GM18526 (cell line): ENCODE data around the gene CYFIP2.

ENCODE experiments used
- POLR2A ChIP-seq: IDR thresholded peaks from 3 replicates; pipeline ENCODE4 v1.6.1; 2011; ENCODE audit not compliant: insufficient read length; ENCODE audit errors: extremely low read depth

CYFIP2 gene

DNA sequence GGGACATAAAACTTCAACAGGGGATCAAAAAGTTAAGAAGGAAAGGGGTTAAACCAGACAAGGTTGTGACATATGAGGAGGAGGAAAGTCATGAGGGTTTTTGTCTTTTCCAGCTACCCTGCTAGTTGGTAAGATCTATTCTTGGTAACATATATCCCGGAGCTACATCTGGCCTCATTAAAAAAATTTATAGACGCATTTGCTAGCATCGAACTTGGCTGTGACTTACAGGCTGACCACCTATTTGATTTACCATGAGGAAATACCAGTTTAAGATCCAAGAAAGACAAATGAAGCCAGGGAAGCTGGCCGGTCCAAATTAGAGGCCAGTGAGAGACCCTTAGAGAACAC is 106.5 kb downstream of the CYFIP2 start:
- TF ChIP-seq POLR2A, result no peak

DNA sequence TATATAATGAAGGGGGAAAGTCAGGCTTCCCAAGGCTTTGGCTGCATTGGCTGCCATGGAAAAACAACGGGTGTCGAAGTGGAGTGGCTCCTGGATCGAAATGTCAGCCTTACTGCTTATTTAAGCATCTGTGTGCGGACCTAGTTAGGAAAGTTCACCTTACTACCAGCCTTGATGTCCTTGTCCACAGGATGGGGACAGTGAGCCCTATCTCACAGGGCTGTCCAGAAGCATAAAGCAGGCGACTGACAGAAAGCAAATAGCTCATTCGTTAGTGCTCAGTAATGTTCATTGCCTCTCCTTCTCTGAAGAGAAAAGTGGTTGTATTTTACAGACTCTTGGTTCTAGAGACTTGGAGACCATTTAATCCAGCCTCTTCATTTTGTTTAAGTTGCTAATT is 112.6 kb downstream of the CYFIP2 start:
- TF ChIP-seq POLR2A, result no peak

DNA sequence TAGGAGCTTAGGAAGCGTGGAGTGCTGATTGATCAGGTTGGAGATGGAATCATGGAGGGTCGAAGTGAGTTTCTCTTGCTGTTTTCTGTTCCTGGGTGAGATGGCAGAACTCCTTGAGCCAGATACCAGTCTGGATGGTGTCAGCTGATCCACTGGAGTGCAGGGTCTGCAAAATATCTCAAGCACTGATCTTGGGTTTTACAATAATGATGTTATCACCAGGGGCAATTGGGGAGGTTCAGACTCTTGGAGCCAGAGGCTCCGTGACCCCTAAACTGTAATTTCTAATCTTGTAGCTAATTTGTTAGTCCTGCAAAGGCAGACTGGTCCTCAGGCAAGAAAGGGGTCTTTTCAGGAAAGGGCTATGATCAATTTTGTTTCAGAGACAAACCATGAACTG is 114.1 kb downstream of the CYFIP2 start:
- no peak for TF ChIP-seq POLR2A

DNA sequence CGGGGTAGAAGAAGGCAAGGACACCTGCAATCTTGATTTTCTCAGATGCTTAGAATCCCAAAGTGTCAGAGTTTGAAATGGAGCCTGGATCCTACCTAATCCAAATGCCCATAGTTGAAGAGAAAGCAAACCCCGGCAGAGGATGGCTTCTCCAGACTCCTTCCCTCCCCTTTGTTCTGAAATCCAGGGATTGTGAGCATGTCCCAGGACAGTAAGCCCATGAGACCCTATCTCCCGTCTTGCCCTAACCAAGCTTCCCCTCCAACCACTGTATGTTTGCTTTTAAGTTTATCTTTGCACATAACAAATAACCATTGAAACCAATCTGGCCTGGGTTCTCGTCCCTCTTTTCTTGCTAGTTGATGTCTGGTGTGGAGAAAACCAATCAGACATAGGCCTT is 115.8 kb downstream of the CYFIP2 start:
- no peak for TF ChIP-seq POLR2A

DNA sequence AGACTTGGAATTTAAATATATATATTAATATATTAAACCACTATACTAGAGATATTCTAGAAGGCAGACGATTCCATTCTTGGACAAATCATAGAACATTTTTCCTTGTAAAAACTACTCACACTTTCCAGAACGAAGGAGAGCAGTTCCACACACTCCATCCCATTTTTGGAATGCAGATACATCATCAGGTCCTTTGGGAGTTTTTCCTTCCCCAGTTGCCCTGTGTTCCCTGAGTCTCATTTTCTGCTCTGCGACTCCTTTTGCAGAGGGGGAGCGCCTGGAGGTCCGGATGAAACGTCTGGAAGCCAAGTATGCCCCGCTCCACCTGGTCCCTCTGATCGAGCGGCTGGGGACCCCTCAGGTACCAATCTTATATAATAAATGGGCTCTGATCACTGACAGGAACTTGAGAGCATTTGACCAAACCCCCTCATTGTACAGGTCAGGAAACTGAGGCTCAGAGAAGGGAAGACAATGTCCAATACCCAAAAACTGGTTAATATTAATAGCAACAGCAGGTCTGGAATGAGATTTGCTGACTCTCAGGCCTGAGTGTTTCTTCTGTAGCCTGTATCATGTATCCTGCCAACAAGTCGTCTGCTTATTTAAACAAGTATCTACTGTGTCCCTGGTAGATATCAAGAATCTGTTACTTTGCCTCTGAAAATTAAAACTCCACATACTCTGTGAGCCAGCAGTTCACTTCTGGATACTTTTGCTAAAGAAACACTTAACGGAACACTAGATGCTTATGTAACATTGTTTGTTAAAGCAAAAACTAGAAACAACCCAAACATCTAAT is 117.3 kb downstream of the CYFIP2 start:
- TF ChIP-seq POLR2A, result no peak

DNA sequence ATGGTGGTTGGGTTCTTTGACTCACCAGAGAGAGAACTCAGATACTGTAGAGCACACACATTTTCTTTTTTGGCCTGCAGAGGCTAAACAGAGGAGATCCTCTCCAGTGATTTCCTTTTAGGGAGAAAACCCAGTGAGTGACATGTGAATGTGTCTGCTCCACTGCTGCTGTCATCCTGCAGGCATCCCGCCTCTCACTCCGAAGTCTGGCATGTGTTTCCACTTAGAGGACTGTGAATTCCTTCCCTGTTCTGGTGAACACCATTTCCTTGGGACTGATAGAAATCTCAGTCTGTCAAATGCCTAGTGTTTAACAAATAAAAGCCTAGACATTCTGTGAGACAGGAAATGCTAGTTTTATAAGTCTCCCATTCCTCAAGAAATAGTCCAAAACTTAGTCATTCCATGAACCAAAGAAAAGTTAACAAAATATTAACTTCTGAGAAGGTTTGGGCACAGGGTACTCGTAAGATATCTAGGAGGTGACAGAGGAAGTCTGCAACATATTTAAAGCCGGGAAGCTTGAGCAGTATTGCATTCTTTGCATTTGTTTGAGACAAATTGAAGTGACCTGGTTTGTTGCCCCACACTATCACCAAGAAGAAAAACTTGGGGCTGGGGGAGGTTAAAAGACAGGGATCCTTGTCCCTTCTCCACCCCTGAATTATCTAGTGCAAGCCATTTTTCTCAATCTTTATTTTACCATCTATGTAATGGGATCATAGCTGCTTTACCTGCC is 119.2 kb downstream of the CYFIP2 start:
- TF ChIP-seq POLR2A, result no peak

DNA sequence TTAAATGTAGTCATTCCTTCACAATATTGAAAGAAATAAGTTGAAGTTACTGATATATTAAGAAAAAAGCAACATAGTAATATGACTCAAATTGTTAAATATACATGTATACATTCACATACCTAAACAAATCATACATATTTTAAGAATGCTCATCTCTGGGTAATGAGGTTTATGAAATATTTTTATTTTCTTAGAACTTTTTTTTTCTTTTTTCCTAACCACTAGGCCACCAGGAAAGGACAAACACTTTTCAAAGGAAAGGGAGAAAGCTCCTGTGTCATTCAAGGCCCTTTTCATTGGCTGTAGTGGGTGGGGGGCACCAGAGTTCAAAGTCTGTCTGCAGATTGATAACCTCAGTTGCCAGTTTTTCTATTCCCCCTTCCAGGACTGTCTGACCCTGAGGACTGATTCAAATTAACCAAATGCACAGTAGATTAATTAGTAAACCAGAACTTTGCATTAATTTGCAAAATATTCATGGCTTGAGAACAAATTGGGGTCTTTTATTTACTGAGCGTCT is 121.2 kb downstream of the CYFIP2 start:
- TF ChIP-seq POLR2A, result no peak

DNA sequence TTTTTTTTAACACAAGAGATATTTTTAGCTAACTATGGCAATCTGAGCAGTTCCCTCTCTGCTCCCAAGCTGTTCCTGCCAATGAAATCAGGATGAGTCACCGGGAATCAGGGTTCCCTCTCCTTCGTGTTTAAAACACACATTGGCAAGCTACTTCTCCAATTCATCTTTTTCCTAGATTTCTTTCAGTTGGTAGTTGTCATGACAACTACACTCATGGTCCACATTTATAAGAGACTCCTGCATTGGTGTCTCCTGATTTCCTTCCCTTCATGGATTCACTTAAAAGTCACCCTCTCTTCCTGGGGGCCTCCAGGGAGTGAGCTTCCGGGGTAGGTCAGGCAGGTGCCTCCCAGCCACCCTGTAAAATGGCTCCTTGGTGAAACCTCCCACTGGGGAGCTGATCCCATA is 121.8 kb downstream of the CYFIP2 start:
- no peak for TF ChIP-seq POLR2A

DNA sequence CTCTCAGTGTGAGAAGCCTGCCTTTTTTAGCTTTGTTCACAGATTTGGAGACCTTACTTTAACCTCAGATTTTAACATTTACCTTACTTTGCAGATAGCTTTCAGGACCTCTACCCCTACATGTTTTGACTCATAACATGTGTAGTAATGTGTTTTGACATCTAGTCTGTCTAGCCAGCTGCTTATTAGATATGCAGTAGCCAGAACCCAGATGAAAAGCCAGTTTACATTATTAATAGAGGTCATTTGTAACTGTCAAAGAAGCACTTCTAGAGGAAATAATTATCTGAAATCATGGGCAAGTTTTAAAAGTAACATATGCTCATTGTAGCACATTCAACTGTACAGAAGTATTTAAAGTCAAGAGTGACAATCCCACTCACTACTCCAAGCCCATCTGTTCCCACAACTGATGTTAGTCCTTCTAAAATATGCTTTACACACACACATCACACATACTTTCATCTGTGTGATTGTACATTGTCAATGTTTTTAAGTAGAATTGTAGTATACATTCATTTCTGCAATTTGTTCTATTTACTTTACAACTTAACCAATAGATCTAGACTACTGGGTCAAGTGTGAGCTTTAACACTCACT is 122.3 kb downstream of the CYFIP2 start:
- no peak for TF ChIP-seq POLR2A

DNA sequence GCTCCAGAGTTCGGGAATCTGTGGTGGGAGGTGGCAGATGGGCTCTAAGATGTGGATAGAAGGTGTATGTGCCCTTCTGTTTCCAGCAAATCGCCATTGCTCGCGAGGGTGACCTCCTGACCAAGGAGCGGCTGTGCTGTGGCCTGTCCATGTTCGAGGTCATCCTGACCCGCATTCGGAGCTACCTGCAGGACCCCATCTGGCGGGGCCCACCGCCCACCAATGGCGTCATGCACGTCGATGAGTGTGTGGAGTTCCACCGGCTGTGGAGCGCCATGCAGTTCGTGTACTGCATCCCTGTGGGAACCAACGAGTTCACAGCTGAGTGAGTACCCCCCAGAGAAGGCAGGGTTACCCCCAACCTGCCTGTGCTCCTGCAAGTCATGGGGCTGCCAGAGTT is 123.2 kb downstream of the CYFIP2 start:
- no peak for TF ChIP-seq POLR2A

DNA sequence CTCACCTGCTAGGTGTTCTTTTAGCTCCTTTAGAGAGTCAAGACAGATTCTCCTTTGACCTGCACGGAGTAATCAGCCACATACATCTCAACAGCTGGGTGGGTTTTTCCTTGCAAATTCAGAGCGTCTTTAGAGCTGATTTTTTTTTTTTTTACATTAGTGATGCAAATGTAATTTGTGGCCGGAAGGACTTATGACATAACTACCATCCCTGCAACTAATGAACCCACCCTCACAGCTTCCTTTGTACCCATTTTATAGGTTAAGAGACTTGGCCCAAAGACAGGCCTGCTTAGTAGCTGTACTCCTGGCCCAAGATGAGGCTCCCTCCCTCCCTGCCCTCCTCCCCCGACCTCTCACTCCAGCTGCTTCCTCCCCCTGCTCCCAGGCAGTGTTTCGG is 124.2 kb downstream of the CYFIP2 start:
- TF ChIP-seq POLR2A, result no peak

DNA sequence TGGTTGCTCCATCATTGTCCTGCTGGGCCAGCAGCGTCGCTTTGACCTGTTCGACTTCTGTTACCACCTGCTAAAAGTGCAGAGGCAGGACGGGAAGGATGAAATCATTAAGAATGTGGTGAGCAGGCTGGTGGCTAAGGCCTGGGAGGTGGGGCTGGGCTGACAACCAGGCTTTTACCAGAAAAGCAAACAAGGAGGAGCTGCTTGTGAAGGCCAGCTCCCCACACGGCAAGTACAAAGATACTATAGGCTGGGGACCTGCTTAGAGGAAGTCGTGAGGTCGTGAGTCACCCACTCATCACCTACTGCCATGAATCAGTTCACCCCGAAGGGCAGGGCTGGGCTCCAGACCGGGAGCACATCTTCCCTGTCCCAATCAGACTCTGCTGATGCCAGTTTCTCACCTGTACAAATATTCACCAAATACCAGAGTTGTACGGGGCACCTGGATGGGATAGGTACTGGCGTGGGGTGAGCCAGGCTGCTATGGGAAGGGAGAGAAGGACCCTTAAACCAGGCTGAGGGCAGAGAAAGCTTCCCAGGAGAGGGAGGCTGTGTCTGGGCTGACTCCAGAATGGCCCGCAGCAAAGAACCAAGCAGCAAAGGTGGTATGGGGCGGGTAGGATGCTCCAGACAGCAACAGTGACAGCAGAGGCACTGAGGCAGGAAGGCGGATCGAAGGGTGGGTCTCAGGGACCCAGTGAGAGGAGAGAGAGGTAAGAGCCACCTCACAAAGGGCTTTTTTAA is 124.8 kb downstream of the CYFIP2 start:
- no peak for TF ChIP-seq POLR2A

DNA sequence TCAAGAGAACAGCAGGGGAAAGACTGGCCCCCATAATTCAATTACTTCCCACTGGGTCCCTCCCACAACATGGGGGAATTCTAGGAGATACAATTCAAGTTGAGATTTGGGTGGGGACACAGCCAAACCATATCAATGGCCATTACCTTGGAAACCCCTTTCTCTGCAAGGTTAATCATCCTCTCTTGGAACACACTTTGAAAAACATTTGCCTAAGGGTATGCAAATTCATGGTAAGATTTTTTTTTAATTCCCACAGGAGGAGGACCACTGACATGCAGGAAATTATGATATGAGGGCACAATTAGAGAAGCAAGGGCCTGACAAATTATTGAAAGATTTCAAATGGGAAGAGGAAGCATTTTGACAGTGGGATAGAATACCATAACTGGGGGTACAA is 132.4 kb downstream of the CYFIP2 start:
- TF ChIP-seq POLR2A, result no peak

DNA sequence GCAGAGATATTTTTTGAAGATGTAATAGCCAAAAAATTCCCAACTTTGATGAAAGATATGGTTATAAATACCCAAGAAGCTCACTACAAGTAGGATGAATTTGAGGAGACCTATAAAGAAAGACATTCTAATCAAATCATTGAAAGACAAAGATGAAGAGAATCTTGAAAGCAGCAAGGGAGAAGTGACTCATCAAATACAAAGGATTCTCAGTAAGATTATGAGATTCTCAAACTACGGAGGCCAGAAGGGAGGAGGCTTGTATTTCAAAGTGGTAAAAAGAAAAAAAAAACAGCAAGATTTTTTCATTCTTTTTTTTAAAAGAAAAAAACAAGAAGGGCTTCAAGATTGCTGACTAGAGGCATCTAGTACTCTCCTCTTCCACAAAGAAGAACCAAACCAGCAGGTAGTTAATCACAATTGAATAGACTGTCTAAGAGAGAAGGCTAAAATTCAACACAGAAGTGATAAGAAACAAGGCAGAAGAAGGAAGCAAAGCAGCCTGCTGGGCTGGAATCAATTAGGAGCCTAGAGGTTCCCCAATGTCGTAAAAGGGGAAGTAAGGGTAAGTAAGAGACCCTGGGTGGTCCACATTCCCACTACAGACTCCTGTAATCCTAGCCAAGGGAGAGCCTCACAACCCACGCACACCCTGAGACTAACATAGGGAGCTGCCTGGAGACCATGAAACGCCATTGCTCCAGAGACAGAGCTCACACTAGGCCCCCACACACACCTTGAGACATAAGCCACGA is 135.0 kb downstream of the CYFIP2 start:
- TF ChIP-seq POLR2A, result no peak

DNA sequence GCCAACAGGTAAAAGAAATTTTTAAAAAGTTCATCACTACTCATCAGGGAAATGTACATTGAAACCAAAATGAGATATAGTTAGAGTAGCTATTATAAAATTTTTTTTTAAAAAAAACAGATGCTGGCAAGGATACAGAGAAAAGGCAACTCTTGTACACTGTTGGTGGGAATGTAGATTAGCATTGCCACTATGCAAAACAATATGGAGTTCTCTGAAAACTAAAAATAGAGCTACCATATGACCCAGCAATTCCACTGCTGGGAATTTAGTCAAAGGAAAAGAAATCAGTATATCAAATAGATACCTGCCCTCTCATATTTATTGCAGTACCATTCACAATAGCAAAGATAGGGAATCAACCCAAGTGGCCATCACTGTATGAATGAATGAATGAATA is 149.9 kb downstream of the CYFIP2 start:
- no peak for TF ChIP-seq POLR2A
